ENCODE results near the gene CCDC159.
A peak's percentile ranks its signal among the peaks of the same experiment; 100 is the strongest.

DNA sequence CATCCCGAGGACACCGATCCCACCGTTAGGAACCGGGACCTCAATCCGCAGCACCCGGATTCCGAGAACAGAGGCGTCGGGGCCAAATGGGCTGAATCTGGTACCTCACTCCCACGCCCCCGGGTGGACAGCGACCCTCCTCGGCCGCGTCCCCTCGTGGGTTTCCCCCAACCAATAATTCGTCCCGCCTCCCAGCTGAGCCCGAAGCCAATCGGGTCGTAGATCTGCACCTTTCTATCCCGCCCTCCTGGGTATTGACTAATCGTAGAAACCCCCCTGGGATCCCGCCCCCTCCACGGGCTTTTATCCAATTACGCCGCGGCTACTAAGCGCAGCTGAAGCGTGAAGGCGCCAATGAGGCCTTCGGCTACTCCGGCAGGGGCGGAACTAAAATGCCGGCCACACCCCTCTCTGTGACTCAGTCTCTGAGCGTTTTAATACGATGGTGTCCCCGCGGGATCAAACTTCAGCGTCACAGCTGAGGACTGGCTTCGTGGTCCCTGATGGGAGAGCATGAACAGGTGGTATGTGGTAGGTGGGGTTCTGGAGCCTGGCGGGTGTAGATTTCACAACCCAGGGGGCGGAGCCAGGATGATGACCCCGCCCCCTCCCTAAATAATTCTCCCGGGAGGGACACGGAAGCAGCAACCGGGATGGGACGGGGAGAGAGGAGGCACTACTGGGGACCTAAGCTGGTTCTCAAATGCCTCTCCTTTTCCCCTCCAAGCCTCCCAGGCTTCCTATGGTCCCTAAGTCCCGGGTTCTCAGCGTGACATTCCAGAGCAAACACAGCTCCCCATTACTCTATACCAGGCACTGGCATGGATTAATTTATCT lies at the start of gene CCDC159, which contains the start of gene TMEM205:
- peak; percentile 74 for TF ChIP-seq POLR2A (IDR thresholded peaks at IDR 0.05)
- TF ChIP-seq, protein P1, sequence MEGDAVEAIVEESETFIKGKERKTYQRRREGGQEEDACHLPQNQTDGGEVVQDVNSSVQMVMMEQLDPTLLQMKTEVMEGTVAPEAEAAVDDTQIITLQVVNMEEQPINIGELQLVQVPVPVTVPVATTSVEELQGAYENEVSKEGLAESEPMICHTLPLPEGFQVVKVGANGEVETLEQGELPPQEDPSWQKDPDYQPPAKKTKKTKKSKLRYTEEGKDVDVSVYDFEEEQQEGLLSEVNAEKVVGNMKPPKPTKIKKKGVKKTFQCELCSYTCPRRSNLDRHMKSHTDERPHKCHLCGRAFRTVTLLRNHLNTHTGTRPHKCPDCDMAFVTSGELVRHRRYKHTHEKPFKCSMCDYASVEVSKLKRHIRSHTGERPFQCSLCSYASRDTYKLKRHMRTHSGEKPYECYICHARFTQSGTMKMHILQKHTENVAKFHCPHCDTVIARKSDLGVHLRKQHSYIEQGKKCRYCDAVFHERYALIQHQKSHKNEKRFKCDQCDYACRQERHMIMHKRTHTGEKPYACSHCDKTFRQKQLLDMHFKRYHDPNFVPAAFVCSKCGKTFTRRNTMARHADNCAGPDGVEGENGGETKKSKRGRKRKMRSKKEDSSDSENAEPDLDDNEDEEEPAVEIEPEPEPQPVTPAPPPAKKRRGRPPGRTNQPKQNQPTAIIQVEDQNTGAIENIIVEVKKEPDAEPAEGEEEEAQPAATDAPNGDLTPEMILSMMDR (IDR thresholded peaks at IDR 0.05), result no peak
